GM18517 (cell line): ENCODE data around the gene DHFR2.
"Not testable (repeated sequence)": the region's sequence is repeated elsewhere in the genome, so short reads cannot be mapped to it uniquely, and the experiment has no call there.

Source experiments
- ATAC-seq: cut with Tn5 transposase; IDR thresholded peaks from one replicate; pipeline ENCODE4 v1.9.1; 2021; ENCODE audit warnings: mild to moderate bottlenecking, moderate library complexity; ENCODE audit not compliant: unreplicated experiment

DHFR2 gene

DNA sequence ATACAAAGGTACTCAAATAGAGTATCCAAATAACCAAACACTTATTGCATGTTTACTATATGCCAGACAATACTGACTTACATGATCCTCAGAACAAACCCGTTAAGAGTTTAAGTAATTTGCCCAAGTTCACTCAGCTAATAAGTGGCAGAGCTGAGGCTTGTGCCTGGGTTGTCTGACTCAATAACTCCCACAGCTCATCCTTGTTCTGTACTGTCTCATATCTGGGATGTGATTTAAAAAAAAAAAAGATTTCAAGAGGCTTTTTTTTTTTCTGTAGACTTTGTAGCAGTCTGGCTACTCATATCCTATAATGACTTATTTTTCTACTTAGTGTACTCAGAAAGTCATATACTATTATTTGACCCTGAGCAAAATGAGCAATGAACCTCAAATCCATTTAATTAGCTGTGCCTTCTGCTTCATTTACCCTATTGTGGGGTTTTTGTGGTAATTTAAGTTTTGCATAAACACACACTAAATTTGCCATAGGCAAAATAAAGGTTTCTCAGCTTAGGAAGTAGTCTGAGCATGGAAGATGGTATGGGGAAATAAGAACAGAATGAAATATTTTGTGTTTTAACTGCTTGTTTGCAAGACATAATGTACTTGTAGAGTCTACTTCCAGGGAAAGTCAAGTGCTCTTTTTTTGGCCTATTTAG lies 3.2 kb upstream of the DHFR2 start:
- no peak for ATAC-seq

DNA sequence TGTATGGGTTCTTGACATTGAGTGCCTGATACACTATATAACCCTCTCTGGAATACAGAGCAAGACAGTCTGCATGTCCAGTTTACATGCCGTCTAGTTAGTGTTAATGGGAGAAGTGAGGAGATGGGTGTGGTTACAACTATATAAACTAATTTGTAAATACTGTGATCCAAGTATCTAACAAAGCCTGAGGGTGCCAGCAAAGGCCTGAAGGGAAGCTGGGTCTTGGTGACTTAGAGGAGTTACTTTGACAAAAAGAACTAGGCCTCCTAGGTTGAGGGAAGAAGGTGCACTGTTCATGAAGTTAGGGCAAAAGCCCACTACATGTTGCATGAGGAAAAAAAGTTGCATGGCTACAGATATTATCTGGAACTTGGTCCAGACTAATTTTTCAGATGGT lies 2.4 kb upstream of the DHFR2 start:
- no peak for ATAC-seq

- no peak for ATAC-seq
These were observed 1.6 kb upstream of the DHFR2 start for GRCh38 chr3:94064243-94064860.

DNA sequence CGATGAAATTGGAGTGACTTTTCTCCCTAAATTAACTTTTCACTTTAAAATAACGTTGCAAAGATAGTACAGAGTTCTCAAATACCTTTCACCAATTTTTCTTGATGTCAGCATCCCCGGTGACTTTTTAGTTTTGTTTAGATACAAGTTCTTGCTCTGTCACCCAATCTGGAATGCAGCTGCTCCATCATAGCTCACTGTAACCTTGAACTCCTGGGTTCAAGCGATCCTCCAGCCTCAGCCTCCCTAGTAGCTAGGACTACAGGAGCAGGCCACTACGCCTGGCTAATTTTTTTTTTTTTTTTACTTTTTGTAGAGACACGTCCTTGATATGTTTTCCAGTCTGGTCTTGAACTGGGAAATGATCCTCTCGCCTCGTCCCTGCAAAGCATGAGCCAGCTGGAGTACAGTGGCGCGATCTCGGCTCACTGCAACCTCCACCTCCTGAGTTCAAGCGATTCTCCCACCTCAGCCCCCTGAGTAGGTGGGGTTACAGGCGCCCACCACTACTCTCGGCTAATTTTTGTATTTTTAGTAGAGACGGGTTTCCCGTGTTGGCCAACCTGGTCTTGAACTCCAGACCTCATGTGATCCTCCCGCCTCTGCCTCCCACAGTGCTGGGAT lies 892 bp upstream of the DHFR2 start:
- no peak for ATAC-seq

DNA sequence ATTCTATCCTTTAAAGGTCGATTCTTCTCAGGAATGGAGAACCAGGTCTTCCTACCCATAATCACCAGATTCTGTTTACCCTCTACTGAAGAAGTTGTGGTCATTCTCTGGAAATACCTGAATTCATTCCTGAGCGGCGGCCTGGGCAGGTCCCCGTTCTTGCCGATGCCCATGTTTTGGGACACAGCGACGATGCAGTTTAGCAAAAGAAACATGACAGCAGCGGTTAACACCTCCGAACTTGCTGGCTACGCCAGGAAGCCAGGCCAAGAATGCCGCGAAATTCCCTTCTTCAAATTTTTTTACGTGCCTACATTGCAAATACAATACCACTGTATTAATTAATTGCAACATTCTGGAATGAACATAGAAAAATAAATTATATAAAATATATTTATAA lies 1.4 kb downstream of the DHFR2 start:
- no peak for ATAC-seq

GRCh38 chr3:94050546-94050945 lies 12.2 kb downstream of the DHFR2 start:
- ATAC-seq: no peak

DNA sequence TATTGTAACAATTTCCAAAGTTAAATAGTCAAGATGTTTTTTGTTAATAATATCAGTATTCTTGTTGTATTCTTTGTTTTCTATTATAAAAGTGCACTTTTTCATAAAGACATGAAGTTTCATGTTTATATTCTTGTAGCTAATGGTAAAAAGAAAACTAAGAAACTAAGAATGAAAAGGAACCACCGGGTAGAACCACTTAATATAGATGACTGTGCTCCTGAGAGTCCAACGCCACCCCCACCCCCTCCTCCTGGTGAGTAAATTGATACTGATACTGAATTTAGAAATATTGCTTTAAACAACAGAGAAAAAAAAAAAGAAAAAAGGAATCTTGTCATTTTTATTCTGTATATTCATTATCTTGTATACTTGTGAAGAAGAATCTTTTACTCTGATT lies 13.4 kb downstream of the DHFR2 start:
- ATAC-seq: no peak

DNA sequence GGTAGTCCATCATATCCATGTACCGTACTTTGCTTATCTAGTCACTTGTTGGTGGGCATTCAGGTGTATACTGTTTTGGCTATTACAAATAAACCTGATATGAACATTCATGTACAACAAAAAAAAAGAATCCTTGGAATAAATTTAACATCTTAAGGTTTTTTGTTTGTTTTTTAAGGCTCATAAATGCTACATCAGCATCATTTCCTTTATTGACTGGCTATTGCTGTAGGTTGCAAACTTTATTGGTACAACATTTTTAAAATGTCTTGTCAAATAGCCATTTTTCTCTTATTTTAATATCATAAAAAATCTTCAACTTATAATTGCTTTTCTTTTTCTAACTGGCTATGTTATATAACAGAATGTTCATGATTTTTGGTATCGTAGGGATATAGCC lies 16.2 kb downstream of the DHFR2 start:
- no peak for ATAC-seq

DNA sequence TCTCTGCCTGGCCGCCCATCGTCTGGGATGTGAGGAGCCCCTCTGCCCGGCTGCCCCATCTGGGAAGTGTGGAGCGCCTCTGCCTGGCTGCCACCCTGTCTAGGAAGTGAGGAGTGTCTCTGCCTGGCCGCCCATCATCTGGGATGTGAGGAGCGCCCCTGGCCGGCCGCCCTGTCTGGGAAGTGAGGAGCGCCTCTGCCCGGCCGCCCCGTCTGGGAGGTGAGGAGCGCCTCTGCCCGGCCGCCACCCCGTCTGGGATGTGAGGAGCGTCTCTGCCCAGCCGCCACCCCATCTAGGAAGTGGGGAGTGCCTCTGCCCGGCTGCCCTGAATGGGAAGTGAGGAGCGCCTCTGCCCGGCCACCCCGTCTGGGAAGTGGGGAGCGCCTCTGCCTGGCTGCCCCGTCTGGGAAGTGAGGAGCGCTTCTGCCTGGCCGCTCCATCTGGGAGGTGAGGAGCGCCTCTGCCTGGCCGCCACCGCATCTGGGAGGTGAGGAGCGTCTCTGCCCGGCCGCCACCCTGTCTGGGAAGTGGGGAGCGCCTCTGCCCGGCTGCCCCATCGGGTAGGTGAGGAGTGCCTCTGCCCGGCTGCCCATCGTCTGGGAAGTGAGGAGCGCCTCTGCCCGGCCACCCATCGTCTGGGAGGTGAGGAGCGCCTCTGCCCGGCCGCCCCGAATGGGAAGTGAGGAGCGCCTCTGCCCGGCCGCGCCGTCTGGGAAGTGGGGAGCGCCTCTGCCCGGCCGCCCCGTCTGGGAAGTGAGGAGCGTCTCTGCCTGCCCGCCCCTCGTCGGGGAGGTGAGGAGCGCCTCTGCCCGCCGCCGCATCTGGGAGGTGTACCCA lies 18.4 kb downstream of the DHFR2 start:
- ATAC-seq: not testable (repeated sequence)

DNA sequence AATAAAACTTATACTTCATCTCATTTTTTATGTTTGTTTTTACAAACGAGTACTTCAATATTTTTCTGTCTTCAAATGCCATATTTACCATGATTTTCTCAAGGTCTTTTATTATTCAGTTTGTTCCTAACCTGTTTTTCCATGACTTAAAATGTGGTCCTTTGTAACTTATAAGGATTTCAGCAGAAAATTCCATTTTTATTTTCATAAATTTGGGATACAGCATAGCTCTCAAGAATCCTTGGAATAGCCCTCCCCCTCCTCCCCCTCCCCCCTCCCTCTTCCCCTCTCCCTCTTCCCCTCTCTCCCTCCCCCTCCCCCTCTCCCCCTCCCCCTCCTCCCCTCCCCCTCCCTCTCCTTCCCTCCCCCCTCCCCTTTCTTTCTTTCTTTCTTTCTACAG lies 19.4 kb downstream of the DHFR2 start:
- no peak for ATAC-seq

- ATAC-seq: no peak
These were observed 25.7 kb downstream of the DHFR2 start for GRCh38 chr3:94036909-94037507.

GRCh38 chr3:94028093-94028837 lies 34.5 kb downstream of the DHFR2 start, which contains the start of gene STX19:
Gene STX19 (minus strand): TSS chr3:94028597. CDS start chr3:94015269, 13,328 bp downstream.
- ATAC-seq: no peak

DNA sequence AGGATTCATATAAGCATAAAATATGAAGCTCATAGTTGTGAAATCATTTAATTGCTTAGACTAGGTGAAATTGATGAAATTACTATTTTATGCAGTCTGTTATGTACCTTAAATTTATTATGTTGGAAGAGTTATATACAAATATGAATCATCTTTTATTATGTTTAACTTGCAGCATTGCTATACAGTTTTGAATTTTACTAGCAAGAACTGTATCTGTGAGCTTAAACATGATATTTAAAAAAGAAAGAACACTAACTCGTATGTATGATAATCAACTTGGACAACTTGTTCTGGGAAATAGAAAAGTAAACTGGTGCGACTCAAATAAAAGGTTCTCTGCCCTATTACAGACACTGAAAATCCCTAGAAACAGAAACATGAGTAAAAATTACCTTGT lies 36.1 kb downstream of the DHFR2 start:
- no peak for ATAC-seq

DNA sequence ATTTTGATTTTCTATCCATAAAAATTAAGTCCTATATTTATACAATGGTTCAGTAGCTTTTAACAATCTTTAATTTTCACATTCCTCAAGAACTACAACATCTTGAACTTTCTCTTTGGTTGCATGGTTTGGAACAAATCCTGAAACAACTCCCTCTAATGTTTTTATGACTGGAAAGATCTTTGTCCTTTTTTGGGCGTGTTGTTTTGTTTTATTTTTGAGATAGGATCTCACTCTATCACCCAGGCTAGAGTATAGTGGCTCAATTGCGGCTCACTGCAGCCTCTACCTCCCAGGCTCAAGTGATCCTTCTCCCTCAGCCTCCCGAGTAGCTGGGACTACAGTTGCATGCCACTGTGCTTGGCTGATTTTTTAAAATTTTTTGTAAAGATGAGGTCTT lies 38.3 kb downstream of the DHFR2 start:
- no peak for ATAC-seq

GRCh38 chr3:94020293-94020692 lies 42.4 kb downstream of the DHFR2 start:
- no peak for ATAC-seq

DNA sequence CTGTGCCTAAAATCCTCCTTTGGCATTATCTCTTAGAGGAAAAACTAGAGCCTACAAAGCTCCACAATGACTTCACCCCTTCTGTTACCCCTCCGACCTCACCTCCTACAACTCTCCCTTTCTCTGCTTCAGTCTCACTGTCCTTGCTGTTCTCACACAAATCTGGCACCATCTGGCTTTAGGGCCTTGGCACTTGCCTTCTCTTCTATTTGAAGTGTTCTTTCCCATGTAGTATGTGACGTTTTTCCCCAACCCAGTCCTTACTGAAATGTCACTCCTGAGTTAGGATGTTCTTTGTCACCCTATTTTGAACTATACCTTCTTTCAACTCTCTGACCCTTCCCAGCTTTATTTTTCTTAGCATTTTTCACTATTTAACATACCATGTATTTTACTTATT lies 43.1 kb downstream of the DHFR2 start:
- no peak for ATAC-seq

DNA sequence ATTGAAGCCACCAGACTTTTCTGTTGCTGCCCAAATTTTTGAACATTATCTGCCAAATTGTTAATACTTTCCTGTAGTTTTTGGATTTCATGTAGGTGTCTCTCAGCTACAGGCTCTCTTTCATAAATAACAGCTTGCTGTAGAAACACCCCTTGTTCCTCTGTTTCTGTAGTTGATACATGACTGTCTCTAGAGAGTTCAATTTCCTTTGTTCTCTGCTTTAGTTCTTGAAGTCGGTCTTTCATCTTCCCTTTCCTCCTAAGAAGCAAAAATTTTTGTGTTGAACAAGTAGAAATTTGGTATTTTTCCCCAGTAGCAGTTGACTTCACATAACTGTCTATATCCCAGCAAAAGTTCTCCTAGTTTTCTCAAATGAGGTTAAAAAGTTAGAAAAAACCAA lies 47.7 kb downstream of the DHFR2 start:
- no peak for ATAC-seq

- no peak for ATAC-seq
These were observed 50.5 kb downstream of the DHFR2 start for GRCh38 chr3:94012185-94012584.

DNA sequence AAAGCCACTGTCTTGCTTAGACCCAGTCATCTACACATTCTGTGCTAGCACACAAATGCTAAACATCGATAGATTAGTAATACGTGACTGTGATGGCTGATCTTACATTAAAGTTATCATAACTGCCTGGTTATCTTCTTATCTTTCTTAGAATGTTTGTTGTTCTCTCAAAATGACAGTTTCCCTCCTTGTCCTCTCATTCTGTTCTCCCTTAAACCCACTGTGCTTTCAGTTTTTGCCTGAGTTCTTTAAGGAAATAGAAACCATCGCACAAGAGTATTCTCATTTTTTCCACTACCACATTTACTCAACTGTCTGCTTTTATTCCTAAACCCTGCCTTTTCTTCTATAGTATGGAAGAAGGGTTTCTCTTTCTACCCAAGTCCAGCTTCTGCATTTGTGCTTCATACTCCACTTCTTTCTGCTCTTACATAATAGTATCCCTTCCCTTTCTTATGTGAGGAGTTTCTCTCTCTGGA lies 51.4 kb downstream of the DHFR2 start:
- ATAC-seq: no peak

- no peak for ATAC-seq
These were observed 53.1 kb downstream of the DHFR2 start for GRCh38 chr3:94009608-94010007.
